KOPT-K1 (cell line): Measurements from ENCODE around the gene SEL1L3.

Experiments used
- H3K27ac ChIP-seq: fragments of 200-600 bp; sonication (generic); 2 replicates; pipeline ENCODE4 v1.5.1; 2016; ENCODE audit warnings: antibody characterized with exemption, mild to moderate bottlenecking, low read depth, low read length; ENCODE audit not compliant: poor library complexity, severe bottlenecking
- H3K36me3 ChIP-seq: fragments of 200-600 bp; sonication (generic); 2 replicates; pipeline ENCODE4 v1.5.1; 2017; ENCODE audit warnings: antibody characterized with exemption, mild to moderate bottlenecking, low read length, moderate library complexity; ENCODE audit not compliant: insufficient read depth
- H3K9me3 ChIP-seq: fragments of 200-600 bp; sonication (generic); 2 replicates; pipeline ENCODE4 v1.5.1; 2017; ENCODE audit warnings: antibody characterized with exemption, low read length, mild to moderate bottlenecking; ENCODE audit not compliant: insufficient read depth, poor library complexity, severe bottlenecking

The SEL1L3 gene

DNA sequence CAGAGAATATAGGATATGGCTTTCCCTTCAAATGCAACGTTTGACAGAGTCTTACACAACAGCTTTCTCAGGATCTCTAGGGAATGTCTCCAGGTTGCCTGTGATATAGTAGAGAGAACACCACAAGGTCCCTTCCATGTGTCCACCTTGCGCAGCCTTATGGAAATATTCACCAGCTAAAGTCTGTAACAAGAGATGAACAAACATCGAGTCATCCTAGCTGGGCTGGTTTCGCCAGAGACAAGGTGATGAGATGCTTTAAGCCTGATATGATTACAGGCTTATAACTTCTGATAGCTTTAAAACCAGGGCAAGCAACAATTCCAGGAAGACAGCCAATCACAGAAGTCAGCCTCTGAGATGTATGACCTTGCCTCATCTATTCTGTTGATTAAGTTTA, 83.8 kb downstream of the SEL1L3 start:
- H3K27ac ChIP-seq = no peak overlapping the region
- H3K36me3 ChIP-seq = no peaks in the 10 kb centered on the region
- no peaks in the 10 kb centered on the region for H3K9me3 ChIP-seq

GRCh38 chr4:25776795-25777194, 86.0 kb downstream of the SEL1L3 start:
- H3K9me3 ChIP-seq = no peaks in the 10 kb centered on the region
- H3K36me3 ChIP-seq = no peaks in the 10 kb centered on the region
- H3K27ac ChIP-seq = no peak overlapping the region

DNA sequence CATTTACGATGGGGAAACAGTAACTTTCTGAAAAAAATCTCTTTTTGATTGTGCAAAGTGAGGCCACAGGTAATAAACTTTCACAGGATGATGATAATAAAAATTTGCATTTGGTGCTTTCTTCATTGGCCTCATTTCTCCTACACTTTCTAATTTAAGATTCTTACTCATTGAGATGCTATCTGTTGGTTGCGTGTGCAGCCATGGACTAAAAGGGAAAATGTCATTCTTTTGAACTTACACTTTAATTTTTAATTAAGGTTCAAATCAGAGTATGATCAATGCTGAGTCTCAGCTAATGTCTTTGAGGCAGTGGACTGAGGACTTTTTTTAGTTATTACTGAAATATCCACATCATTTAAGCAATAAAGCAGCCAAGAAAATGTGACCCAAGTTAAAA, 87.6 kb downstream of the SEL1L3 start:
- no peaks in the 10 kb centered on the region for H3K36me3 ChIP-seq
- no peaks in the 10 kb centered on the region for H3K9me3 ChIP-seq

GRCh38 chr4:25773358-25773757, 89.4 kb downstream of the SEL1L3 start:
- no peaks in the 10 kb centered on the region for H3K36me3 ChIP-seq
- no peaks in the 10 kb centered on the region for H3K9me3 ChIP-seq
- no peak overlapping the region for H3K27ac ChIP-seq

More for the DNA sequence above, 87.6 kb downstream of the SEL1L3 start:
- no peak overlapping the region for H3K27ac ChIP-seq

DNA sequence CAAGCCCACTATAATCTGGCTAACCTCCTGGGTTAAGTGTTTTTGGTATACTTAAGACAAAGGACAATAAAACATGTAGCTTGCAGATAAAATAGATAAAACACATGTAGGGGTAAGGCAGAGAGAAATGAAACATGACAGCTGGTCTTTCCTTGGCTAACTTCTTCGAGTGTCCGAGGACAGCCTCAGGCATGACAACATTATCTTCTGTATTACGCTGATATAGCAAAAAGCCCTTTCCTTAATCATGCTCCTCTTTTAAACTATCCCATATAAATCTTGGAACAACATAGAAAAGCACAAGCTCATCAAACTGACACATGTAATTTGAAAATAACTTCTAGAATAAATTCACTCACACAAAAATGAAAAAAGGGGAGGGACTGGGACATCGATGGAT, 91.1 kb downstream of the SEL1L3 start:
- no peak overlapping the region for H3K27ac ChIP-seq

DNA sequence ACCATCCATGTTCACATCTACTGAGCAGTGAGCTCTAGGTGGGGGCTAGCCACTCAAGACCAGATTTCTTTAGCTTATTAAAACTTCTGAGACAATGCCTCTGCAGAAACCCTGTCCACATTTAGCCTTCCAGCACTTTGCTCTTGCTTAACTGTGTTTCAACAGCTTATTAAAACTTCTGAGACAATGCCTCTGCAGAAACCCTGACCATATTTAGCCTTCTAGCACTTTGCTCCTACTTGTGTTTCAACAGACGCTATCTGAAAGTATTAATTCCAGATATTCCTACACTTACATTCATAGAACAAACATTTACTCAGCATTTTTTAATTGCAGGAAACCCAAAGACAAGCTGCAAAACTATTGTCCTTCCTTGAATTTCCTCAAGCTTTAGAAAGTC, 91.9 kb downstream of the SEL1L3 start:
- Histone ChIP-seq H3K9me3 (no peaks in the 10 kb centered on the region), H3K27ac (no peak overlapping the region), H3K36me3 (no peaks in the 10 kb centered on the region)

More for the DNA sequence above, 91.1 kb downstream of the SEL1L3 start:
- H3K36me3 ChIP-seq = no peaks in the 10 kb centered on the region
- H3K9me3 ChIP-seq = no peaks in the 10 kb centered on the region

DNA sequence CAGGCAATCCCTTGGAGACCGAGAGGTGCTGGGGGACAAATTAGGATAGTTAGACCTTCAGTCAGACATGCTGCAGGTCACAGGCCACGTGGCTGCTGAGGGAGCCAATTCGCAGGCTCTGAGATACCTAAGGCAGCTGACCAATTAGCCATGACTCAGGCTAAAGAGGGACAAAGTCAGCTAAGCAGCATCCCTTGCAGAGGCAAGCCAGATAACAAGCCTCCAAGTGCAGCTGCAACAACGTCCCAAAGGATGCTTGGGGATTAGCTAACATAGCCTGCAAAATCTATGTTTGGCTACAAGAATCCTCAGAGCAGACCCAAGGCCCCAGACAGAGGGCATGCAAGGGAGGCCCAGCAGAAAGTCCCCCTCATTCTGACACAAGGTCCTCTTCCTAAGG, 93.5 kb downstream of the SEL1L3 start:
- no peaks in the 10 kb centered on the region for H3K36me3 ChIP-seq

GRCh38 chr4:25767877-25768725, 94.7 kb downstream of the SEL1L3 start:
- H3K36me3 ChIP-seq = no peaks in the 10 kb centered on the region
- H3K27ac ChIP-seq = no peak overlapping the region
- H3K9me3 ChIP-seq = no peaks in the 10 kb centered on the region

More for the DNA sequence above, 93.5 kb downstream of the SEL1L3 start:
- no peak overlapping the region for H3K27ac ChIP-seq
- H3K9me3 ChIP-seq = no peaks in the 10 kb centered on the region

DNA sequence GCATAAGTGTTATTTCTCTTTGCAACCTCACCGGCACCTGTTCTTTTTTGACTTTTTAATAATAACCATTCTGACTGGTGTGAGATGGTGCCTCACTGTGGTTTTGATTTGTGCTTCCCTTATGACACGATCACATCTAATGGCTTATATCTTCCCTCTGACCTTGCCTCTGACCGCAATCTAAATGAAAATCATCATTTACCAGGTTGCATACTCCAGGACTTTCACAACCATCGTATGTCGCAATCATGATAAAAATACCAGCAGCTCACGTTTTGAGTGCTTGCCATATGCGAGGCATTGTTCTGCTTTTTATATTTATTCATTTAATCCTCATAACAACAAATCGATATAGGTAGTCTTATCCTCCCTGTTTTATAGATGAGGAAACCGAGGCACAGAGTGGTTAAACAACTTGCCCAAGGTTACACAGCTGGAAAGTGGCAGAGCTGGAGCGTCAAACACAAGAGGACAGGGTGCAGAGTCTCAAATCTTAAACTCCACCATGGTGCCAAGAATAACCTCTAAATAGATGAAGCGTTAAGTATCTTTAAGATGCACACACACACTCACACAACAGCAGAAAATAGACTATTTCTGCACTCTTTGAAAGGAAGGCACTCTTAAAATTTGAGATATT, 102.2 kb downstream of the SEL1L3 start:
- Histone ChIP-seq H3K27ac (no peak overlapping the region), H3K36me3 (no peaks in the 10 kb centered on the region), H3K9me3 (no peaks in the 10 kb centered on the region)

- Histone ChIP-seq H3K9me3 (no peaks in the 10 kb centered on the region), H3K36me3 (no peaks in the 10 kb centered on the region), H3K27ac (no peak overlapping the region)
These were observed 102.7 kb downstream of the SEL1L3 start for GRCh38 chr4:25760048-25760447.

- no peaks in the 10 kb centered on the region for H3K36me3 ChIP-seq
- no peaks in the 10 kb centered on the region for H3K9me3 ChIP-seq
- no peak overlapping the region for H3K27ac ChIP-seq
These were observed 103.7 kb downstream of the SEL1L3 start for GRCh38 chr4:25759101-25759500.

- H3K27ac ChIP-seq = no peak overlapping the region
- no peaks in the 10 kb centered on the region for H3K9me3 ChIP-seq
- H3K36me3 ChIP-seq = no peaks in the 10 kb centered on the region
These were observed 105.3 kb downstream of the SEL1L3 start for GRCh38 chr4:25757452-25757851.

- no peaks in the 10 kb centered on the region for H3K9me3 ChIP-seq
- no peaks in the 10 kb centered on the region for H3K36me3 ChIP-seq
- no peak overlapping the region for H3K27ac ChIP-seq
These were observed 106.3 kb downstream of the SEL1L3 start for GRCh38 chr4:25756503-25756902.

DNA sequence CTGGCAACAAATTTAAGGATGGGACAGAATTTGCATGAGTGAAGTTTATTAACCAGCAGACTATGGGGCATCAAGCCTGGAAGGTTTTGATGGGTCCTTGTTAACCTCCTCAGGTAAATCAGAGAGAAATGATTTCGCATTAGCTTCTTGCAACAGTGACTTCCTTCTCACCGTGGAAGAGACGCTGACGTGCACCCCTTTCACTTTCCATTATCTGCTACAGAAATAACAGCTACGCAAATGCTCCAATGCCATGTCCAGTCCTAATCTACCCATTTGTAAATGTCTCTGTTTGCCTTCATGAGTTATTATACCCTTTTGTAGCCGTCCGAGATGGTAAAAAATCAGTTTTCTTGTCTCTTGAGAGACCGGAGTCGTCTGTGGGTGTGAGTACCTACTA, 106.9 kb downstream of the SEL1L3 start:
- no peak overlapping the region for H3K27ac ChIP-seq
- no peaks in the 10 kb centered on the region for H3K36me3 ChIP-seq
- H3K9me3 ChIP-seq = no peaks in the 10 kb centered on the region

- H3K36me3 ChIP-seq = no peaks in the 10 kb centered on the region
These were observed 109.5 kb downstream of the SEL1L3 start for GRCh38 chr4:25753239-25753638.

GRCh38 chr4:25750874-25751273, 111.9 kb downstream of the SEL1L3 start:
- no peaks in the 10 kb centered on the region for H3K9me3 ChIP-seq
- no peaks in the 10 kb centered on the region for H3K36me3 ChIP-seq
- H3K27ac ChIP-seq = no peak overlapping the region

More at GRCh38 chr4:25753239-25753638, 109.5 kb downstream of the SEL1L3 start:
- no peaks in the 10 kb centered on the region for H3K9me3 ChIP-seq
- H3K27ac ChIP-seq = no peak overlapping the region
